Measurements from ENCODE around the gene DEPP1. TPM values are rescaled to one million over a fixed set of nuclear protein-coding genes. Genes with fewer than 3 reads are reported as not detected.

Gene DEPP1
- total and polyA plus RNA-seq, 2 of the 4 experiments (the other 2 are of a cell fraction), result 13.6 to 30.0 TPM

DNA sequence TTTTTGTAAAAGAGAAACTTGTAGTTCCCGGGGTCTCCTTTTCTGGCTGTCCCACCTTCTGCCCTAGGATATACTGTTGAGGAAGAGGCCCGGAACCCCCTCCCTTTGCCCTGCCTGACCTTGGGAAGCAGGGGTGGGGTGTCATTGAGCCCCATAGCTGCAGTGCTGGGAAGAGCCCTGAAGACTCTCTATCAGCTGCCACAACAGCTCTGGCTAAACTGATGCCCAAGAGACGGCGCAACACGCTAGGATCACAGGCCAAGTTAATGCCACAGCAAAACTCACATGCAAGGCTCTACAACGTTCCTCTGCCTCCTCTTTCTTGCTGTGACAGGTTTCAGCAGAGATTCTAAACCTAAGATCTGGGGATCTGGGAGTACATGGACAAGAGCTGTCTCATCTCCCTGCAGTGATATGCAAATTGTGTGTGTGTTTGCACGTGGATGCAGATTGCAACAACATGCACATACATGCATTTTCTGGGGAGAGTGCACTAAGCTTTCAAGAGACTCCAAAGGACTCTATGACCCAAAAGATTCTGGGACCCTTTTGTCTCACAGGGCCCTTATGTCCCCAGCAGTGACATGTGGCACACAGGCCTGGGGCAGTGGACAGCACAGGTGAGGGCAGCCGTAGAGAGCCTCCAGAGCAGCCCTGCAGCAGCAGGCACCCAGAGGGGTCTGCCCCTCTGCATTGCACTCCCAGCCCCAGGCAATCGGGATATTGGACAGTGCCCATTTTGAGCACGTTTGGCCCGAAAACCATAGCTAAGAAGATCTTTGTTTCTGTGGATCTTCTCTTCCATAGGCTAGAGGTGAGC is 16.5 kb downstream of the DEPP1 start (continued):
- TF ChIP-seq SMC3 (IDR thresholded peaks at IDR 0.05; ENCODE audit: low read depth, low read length) (no peak), NFE2L2 (IDR thresholded peaks at IDR 0.05; ENCODE audit: low read depth, low read length) (no peak)
- TF ChIP-seq, protein P1, sequence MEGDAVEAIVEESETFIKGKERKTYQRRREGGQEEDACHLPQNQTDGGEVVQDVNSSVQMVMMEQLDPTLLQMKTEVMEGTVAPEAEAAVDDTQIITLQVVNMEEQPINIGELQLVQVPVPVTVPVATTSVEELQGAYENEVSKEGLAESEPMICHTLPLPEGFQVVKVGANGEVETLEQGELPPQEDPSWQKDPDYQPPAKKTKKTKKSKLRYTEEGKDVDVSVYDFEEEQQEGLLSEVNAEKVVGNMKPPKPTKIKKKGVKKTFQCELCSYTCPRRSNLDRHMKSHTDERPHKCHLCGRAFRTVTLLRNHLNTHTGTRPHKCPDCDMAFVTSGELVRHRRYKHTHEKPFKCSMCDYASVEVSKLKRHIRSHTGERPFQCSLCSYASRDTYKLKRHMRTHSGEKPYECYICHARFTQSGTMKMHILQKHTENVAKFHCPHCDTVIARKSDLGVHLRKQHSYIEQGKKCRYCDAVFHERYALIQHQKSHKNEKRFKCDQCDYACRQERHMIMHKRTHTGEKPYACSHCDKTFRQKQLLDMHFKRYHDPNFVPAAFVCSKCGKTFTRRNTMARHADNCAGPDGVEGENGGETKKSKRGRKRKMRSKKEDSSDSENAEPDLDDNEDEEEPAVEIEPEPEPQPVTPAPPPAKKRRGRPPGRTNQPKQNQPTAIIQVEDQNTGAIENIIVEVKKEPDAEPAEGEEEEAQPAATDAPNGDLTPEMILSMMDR (conservative IDR thresholded peaks at IDR 0.05; ENCODE audit: low read depth, low read length), result no peak

DNA sequence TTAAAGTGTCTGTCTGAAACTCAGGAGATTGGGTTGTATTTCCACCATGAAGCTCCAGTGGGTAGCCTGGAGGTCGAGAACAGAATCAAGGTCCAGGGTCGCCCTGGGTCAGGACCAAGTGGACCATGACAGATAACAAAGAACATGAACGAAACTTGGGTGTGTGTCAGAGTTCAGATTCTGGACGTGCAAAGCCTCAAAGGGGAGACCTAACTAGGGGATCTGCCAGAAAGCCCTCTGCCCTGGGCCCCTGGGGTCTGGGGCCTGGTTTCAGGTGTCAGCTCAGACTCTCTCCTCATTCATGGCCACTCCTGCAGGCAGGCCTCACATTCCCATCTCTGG is 17.4 kb downstream of the DEPP1 start:
- H3K9ac ChIP-seq (ENCODE audit: low read depth, low read length), result no peak overlapping the region
- H3K4me3 ChIP-seq (ENCODE audit: insufficient read depth, low read depth, low read length), result no peak overlapping the region
- WGBS, 2 experiments (ENCODE audit: extremely low coverage in 2 of 2, insufficient read length in 1 of 2), result 100% methylated on average over 1 of the region's 4 CpGs; no CpG with 5 or more reads in 1 of the 2 experiments
- dilution Hi-C loops (cut with HindIII; ENCODE audit: low sequenced_read_pairs, unreplicated experiment), result no loop called here
- H4K5ac ChIP-seq (ENCODE audit: low read depth, low read length), result no peak overlapping the region
- no peak overlapping the region for H2BK15ac ChIP-seq (ENCODE audit: low read depth, low read length)
- POLR2A ChIA-PET (ENCODE audit: unreplicated experiment), result no interaction called here
- DNase-seq (no peak), ATAC-seq (ENCODE audit: low read depth) (no peak)
- H3K9me1 ChIP-seq (ENCODE audit: insufficient read depth, low read length), result peaks cover 11% of the 10 kb centered on the region
- H3K9me3 ChIP-seq (ENCODE audit: control insufficient read depth, insufficient read depth, low read length), result peaks cover 2% of the 10 kb centered on the region; the same call in 1 of the 2 replicates
- H3K23ac ChIP-seq (ENCODE audit: low read depth, low read length), result no peak overlapping the region
- H3K56ac ChIP-seq (ENCODE audit: extremely low read depth, insufficient read depth, low read length), result no peak overlapping the region
- H2AK9ac ChIP-seq (replicated peaks; ENCODE audit: low read depth, low read length, poor library complexity), result no peak overlapping the region
- TF ChIP-seq, protein P2, sequence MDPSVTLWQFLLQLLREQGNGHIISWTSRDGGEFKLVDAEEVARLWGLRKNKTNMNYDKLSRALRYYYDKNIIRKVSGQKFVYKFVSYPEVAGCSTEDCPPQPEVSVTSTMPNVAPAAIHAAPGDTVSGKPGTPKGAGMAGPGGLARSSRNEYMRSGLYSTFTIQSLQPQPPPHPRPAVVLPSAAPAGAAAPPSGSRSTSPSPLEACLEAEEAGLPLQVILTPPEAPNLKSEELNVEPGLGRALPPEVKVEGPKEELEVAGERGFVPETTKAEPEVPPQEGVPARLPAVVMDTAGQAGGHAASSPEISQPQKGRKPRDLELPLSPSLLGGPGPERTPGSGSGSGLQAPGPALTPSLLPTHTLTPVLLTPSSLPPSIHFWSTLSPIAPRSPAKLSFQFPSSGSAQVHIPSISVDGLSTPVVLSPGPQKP (IDR thresholded peaks at IDR 0.05; ENCODE audit: borderline replicate concordance, low read depth, low read length), result no peak
- TF ChIP-seq, protein P3, sequence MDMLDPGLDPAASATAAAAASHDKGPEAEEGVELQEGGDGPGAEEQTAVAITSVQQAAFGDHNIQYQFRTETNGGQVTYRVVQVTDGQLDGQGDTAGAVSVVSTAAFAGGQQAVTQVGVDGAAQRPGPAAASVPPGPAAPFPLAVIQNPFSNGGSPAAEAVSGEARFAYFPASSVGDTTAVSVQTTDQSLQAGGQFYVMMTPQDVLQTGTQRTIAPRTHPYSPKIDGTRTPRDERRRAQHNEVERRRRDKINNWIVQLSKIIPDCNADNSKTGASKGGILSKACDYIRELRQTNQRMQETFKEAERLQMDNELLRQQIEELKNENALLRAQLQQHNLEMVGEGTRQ (IDR thresholded peaks at IDR 0.05; ENCODE audit: low read depth, low read length), result no peak
- H2AFZ ChIP-seq (replicated peaks; ENCODE audit: low read length, poor library complexity), result no peak overlapping the region
- intact Hi-C loops (cut with micrococcal nuclease), result no loop called here
- H3K79me1 ChIP-seq (ENCODE audit: low read depth in 1 of 2, low read length in 2 of 2), result peaks cover 11 to 27% of the 10 kb centered on the region in 2 experiments; a peak in 3 of 4 replicates
- no peak overlapping the region for H2AK5ac ChIP-seq (ENCODE audit: low read depth, low read length)
- H3K36me3 ChIP-seq (ENCODE audit: control insufficient read depth, insufficient read depth, low read length), result peaks cover 4% of the 10 kb centered on the region; the same call in 1 of the 2 replicates
- H2BK120ac ChIP-seq (ENCODE audit: low read depth, low read length), result no peak overlapping the region
- H2BK20ac ChIP-seq (ENCODE audit: low read depth, low read length), result no peak overlapping the region
- no peak overlapping the region for H4K8ac ChIP-seq (ENCODE audit: low read depth in 2 of 2, low read length in 2 of 2)
- no peaks in the 10 kb centered on the region for H3K27me3 ChIP-seq (ENCODE audit: control insufficient read depth, insufficient read depth, low read length)
- peaks cover 25% of the 10 kb centered on the region for H3K4me1 ChIP-seq (ENCODE audit: control insufficient read depth, insufficient read depth, low read length)
- H3K18ac ChIP-seq (ENCODE audit: low read depth, low read length), result no peak overlapping the region
- H4K91ac ChIP-seq (ENCODE audit: insufficient read depth, low read depth, low read length), result no peak overlapping the region
- H3K27ac ChIP-seq (ENCODE audit: insufficient read depth, low read length), result no peak overlapping the region
- H3K4me2 ChIP-seq (ENCODE audit: low read depth, low read length), result no peak overlapping the region; the same call in 1 of the 2 replicates
- H3K4ac ChIP-seq (ENCODE audit: low read depth, low read length), result no peak overlapping the region
- H4K20me1 ChIP-seq (ENCODE audit: insufficient read depth, low read length), result no peaks in the 10 kb centered on the region
- no peak overlapping the region for H3K14ac ChIP-seq (replicated peaks; ENCODE audit: low read depth, low read length)
- in situ Hi-C loops (cut with MboI; ENCODE audit: low sequenced_read_pairs), result no loop called here
- no TSS peak for BruUV-seq (replicated peaks)
- H2BK5ac ChIP-seq (ENCODE audit: low read depth, low read length, poor library complexity, severe bottlenecking), result no peak overlapping the region
- CTCF ChIA-PET, result no interaction called here

Measured in IMR-90 (cell line).